Suprapubic skin (tissue), 4 donors: Measurements from ENCODE around the gene PDE9A. TPM values are rescaled to one million over a fixed set of nuclear protein-coding genes. Genes with fewer than 3 reads are reported as not detected.

Experiments
- DNase-seq, 2 donors: peaks; one replicate each; pipeline ENCODE4 v3.0.0-alpha.2; 2019; ENCODE audit warnings: low spot score in 2 of 2
- H3K27ac ChIP-seq: fragments of 200-600 bp; sonication (generic); one replicate; pipeline ENCODE4 v1.5.1; 2019
- H3K27me3 ChIP-seq: fragments of 200-600 bp; sonication (generic); one replicate; pipeline ENCODE4 v1.5.1; 2019
- H3K36me3 ChIP-seq: fragments of 200-600 bp; sonication (generic); one replicate; pipeline ENCODE4 v1.5.1; 2019
- H3K4me1 ChIP-seq: fragments of 200-600 bp; sonication (generic); one replicate; pipeline ENCODE4 v1.5.1; 2019
- H3K4me3 ChIP-seq: fragments of 200-600 bp; sonication (generic); one replicate; pipeline ENCODE4 v1.5.1; 2019; ENCODE audit warnings: mild to moderate bottlenecking
- H3K9me3 ChIP-seq: fragments of 200-600 bp; sonication (generic); one replicate; pipeline ENCODE4 v1.5.1; 2019
- EP300 ChIP-seq: sonication (generic); formaldehyde crosslinking; IDR thresholded peaks from one replicate; pipeline ENCODE4 v1.6.1; 2017; ENCODE audit warnings: antibody characterized with exemption
- POLR2A ChIP-seq, 2 donors: fragments of 450-650 bp; IDR thresholded peaks; one replicate each; pipeline ENCODE4 v1.6.1; 2017; ENCODE audit warnings: antibody characterized with exemption in 2 of 2, mild to moderate bottlenecking in 2 of 2, moderate library complexity in 2 of 2
- POLR2AphosphoS5 ChIP-seq, 3 donors: sonication (generic); formaldehyde crosslinking; IDR thresholded peaks; one replicate each; pipeline ENCODE4 v1.6.1; 2017; ENCODE audit warnings: antibody characterized with exemption in 3 of 3
- WGBS: methylation state at CpG from one replicate; pipeline ENCODE4 v1.1.5; 2018; 5-methylcytosine and 5-hydroxymethylcytosine counted together
- total RNA-seq, 4 donors: library from RNA; depleted of rRNA; stranded (reverse); fragments of >200 nt; gene quantifications; one replicate each; pipeline ENCODE4 v1.1.0, GENCODE V29; 2016
- TF ChIP-seq, protein P1 (sequence below), 2 donors: fragments of 200-600 bp in 1 of 2; fragments of 450-650 bp in 1 of 2; sonication (generic) in 1 of 2; IDR thresholded peaks; one replicate each; pipeline ENCODE4 v1.5.1; 2016 to 2019; ENCODE audit warnings: antibody characterized with exemption in 2 of 2, mild to moderate bottlenecking in 1 of 2, moderate library complexity in 1 of 2

The PDE9A gene
- total RNA-seq, 4 donors from 2014 or later = 4.5 to 12.0 (median 7.1) TPM

DNA sequence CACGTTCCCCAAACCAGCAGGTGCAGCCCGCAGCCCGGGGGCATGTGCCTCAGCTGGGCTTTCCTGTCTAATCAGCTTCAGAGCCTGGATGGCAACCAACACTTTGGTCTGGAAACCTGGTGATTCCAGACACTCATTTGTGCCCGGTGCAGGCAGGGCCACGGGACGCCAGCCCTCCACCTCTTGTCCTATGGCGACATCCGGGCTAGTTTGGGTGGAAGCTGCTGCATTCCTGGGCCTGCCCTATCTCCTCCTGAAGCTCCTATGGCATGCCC is 114.1 kb downstream of the PDE9A start:
- no peaks in the 10 kb centered on the region for H3K27me3 ChIP-seq
- no peak overlapping the region for H3K4me3 ChIP-seq
- H3K4me1 ChIP-seq = no peaks in the 10 kb centered on the region
- no peaks in the 10 kb centered on the region for H3K9me3 ChIP-seq
- no peak for DNase-seq
- TF ChIP-seq POLR2A (IDR thresholded peaks at IDR 0.05) = no peak
- TF ChIP-seq, protein P1, sequence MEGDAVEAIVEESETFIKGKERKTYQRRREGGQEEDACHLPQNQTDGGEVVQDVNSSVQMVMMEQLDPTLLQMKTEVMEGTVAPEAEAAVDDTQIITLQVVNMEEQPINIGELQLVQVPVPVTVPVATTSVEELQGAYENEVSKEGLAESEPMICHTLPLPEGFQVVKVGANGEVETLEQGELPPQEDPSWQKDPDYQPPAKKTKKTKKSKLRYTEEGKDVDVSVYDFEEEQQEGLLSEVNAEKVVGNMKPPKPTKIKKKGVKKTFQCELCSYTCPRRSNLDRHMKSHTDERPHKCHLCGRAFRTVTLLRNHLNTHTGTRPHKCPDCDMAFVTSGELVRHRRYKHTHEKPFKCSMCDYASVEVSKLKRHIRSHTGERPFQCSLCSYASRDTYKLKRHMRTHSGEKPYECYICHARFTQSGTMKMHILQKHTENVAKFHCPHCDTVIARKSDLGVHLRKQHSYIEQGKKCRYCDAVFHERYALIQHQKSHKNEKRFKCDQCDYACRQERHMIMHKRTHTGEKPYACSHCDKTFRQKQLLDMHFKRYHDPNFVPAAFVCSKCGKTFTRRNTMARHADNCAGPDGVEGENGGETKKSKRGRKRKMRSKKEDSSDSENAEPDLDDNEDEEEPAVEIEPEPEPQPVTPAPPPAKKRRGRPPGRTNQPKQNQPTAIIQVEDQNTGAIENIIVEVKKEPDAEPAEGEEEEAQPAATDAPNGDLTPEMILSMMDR (IDR thresholded peaks at IDR 0.05) = no peak
- no peak for TF ChIP-seq POLR2AphosphoS5 (IDR thresholded peaks at IDR 0.05)
- no peak for TF ChIP-seq EP300
- H3K27ac ChIP-seq = no peak overlapping the region
- H3K36me3 ChIP-seq = peaks cover 38% of the 10 kb centered on the region
- WGBS = 74% methylated on average over 5 of the region's 8 CpGs

DNA sequence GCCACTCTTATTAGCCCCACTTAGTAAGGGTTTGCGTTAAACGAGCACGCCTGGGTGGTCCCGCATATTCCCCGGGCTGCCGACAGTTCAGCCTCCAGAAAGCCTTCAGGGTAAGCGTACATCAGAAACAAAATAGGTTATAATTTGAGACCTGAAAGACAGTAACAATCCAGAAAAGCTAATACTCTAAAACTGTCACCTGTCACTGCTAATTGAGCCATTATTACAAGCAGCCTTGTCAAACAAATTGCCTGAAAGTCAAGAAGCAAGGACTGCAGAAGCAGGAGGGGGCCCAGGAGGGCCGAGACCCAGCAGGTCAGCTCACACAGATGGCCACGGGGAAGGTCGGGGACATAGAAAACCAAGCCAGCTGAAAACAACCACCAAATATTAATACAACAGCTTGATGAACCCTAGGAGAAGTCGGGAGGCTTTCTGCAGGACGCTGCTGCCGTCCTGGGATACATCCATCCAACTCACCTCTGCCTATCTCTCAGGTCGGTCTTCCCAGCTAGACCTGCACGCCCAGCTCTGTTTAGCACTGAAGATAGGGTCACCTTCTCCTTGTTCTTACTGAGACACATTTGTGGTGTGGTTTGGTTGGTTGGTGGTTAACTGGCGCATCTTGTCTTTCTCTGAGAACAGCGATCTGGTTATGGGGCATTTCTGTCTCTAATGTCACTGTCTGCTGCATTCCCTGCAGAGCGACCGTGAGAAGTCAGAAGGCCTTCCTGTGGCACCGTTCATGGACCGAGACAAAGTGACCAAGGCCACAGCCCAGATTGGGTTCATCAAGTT is 115.1 kb downstream of the PDE9A start:
- no peaks in the 10 kb centered on the region for H3K9me3 ChIP-seq
- peaks cover 38% of the 10 kb centered on the region for H3K36me3 ChIP-seq
- no peak overlapping the region for H3K27ac ChIP-seq
- WGBS = 86% methylated on average over 20 of the region's 21 CpGs
- no peak for DNase-seq
- no peak for TF ChIP-seq EP300
- TF ChIP-seq, protein P1 (IDR thresholded peaks at IDR 0.05) = no peak
- TF ChIP-seq POLR2A (IDR thresholded peaks at IDR 0.05) = no peak
- TF ChIP-seq POLR2AphosphoS5 (IDR thresholded peaks at IDR 0.05) = no peak
- H3K27me3 ChIP-seq = no peaks in the 10 kb centered on the region
- H3K4me3 ChIP-seq = no peak overlapping the region
- H3K4me1 ChIP-seq = no peaks in the 10 kb centered on the region

DNA sequence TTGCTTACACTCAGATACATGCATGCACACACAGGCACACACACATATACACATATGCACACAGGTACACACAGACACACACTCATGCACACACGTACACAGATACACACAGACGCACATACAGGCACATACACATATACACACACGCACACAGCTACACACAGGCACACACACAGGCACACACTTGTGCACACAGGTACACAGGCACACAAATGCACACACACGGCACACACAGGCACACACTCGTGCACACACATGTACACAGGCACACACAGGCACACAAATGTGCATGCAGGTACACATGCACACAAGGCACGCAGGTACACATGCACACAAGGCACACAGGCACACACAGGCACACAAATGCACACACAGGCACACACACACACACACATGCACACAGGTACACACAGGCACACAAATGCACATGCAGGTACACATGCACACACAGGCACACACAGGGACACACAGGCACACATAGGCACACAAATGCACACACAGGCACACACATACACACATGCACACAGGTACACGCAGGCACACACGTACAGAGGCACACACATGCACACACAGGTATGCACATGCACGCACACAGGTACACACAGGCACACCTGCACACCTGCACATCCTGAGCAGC is 115.9 kb downstream of the PDE9A start:
- no peak for TF ChIP-seq POLR2A (IDR thresholded peaks at IDR 0.05)
- TF ChIP-seq, protein P1 (IDR thresholded peaks at IDR 0.05) = no peak
- no peak for TF ChIP-seq EP300
- no peak for TF ChIP-seq POLR2AphosphoS5 (IDR thresholded peaks at IDR 0.05)
- 87% methylated on average over 6 of the region's 9 CpGs for WGBS
- Histone ChIP-seq H3K36me3 (peaks cover 38% of the 10 kb centered on the region), H3K27ac (no peak overlapping the region), H3K27me3 (no peaks in the 10 kb centered on the region), H3K9me3 (no peaks in the 10 kb centered on the region), H3K4me1 (no peaks in the 10 kb centered on the region), H3K4me3 (no peak overlapping the region)
- no peak for DNase-seq

DNA sequence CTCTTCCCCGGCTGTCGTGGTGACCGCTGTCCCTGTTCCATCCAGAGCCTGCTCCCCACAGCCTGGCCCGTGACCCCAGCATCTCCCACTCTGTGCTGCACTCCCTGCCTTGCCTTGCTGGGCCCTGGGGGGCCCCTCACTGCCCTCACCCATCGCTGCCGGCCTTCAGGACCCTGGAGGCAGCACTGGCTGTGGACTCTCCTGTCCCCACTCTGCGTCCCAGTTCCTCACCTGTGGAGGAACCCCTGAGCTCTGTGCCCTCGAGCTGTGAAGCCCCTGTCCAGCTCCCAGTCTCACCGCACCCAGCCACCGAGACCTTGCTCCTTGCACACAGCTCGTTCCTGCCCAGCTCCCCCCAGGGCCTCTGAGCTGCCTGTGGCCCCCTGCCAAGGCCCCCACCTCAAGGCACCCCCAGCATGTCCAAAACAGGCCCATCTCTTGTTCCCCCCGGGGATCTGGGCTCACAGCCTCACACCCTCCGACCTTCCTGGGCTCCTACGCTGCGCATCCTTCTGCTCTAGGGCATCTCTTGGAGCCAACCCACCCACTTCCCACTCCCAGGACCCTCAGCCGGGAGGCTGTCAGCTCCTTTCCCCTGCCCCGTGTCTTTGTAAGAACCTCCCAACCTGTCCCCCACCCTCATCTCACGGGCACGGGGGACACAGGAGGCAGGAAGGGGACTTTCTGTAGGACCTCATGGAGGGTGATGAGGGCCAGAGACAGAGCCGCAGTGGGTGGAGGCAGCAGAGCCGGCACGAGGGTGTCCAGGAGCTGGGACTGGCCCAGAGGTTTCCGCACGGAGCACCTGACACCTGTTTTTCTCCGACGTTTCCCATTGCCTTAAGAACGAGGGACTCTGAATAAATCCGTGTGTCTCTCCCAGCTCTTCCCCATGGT is 116.6 kb downstream of the PDE9A start:
- Histone ChIP-seq H3K4me3 (no peak overlapping the region), H3K36me3 (peaks cover 38% of the 10 kb centered on the region), H3K4me1 (no peaks in the 10 kb centered on the region), H3K27ac (no peak overlapping the region), H3K27me3 (no peaks in the 10 kb centered on the region), H3K9me3 (no peaks in the 10 kb centered on the region)
- 87% methylated on average over 25 of the region's 28 CpGs for WGBS
- DNase-seq = no peak
- TF ChIP-seq, protein P1 (IDR thresholded peaks at IDR 0.05) = no peak
- TF ChIP-seq POLR2A (IDR thresholded peaks at IDR 0.05) (no peak), EP300 (no peak), POLR2AphosphoS5 (IDR thresholded peaks at IDR 0.05) (no peak)
